Mucosa of descending colon (tissue), 3 donors: ENCODE results near the gene CYTH3. TPM values are rescaled to one million over a fixed set of nuclear protein-coding genes. Genes with fewer than 3 reads are reported as not detected.

Source experiments
- ATAC-seq: fragments of 200-7000 bp; cut with Tn5 transposase; one replicate; pipeline ENCODE4 v1.9.1; 2020; ENCODE audit warnings: mild to moderate bottlenecking, moderate library complexity
- DNase-seq, 3 donors: peaks; one replicate each; pipeline ENCODE4 v3.0.0-alpha.2; 2020
- H3K36me3 ChIP-seq: fragments of 200-600 bp; one replicate; pipeline ENCODE4 v1.8.0; 2021; ENCODE audit warnings: low read depth, mild to moderate bottlenecking
- H3K4me1 ChIP-seq: fragments of 200-600 bp; one replicate; pipeline ENCODE4 v1.8.0; 2021; ENCODE audit warnings: low read depth, mild to moderate bottlenecking
- H3K4me3 ChIP-seq: fragments of 200-600 bp; one replicate; pipeline ENCODE4 v1.8.0; 2021; ENCODE audit warnings: mild to moderate bottlenecking
- H3K9me3 ChIP-seq: fragments of 200-600 bp; one replicate; pipeline ENCODE4 v1.8.0; 2021; ENCODE audit warnings: mild to moderate bottlenecking
- CTCF ChIP-seq: fragments of 200-600 bp; IDR thresholded peaks from one replicate; pipeline ENCODE4 v1.8.0; 2022; ENCODE audit warnings: antibody characterized with exemption, mild to moderate bottlenecking
- intact Hi-C, 2 donors: fragments of 100-400 bp; cut with DNase I in 1 of 2; cut with micrococcal nuclease in 1 of 2; formaldehyde crosslinking; loops; one replicate each; pipeline versions ENCODE4 v1.11.0 to v1.11.1; 2022; cut with DNase I, micrococcal nuclease
- total RNA-seq, 3 donors: library from RNA; stranded (reverse); fragmentation: NEBNext Ultra II Directional in 2 of 3; extraction: Animal tissue kit (Norgen Biotek cat#: 25700) in 2 of 3; gene quantifications; one replicate each; pipeline versions ENCODE4 v1.2.1 to v1.2.4, GENCODE V29; 2021 to 2023
- donor health status: DM: no; HTN: no; CAD: no; lungs with moderate emphysema.
- donor health status: DM: no; HTN: no; CAD: no.
- donor health status: DM: no; HTN: yes; CAD: no.

The CYTH3 gene
- total RNA-seq, 3 donors from 2014 or later, result 10.4 to 23.2 (median 11.9) TPM

- intact Hi-C loops, result no loop called here
- no peak for TF ChIP-seq CTCF
- no peak for DNase-seq
- no peaks in the 10 kb centered on the region for H3K36me3 ChIP-seq
- peak; percentile 35 for ATAC-seq
- no peaks in the 10 kb centered on the region for H3K9me3 ChIP-seq
- no peaks in the 10 kb centered on the region for H3K4me1 ChIP-seq
- no peak overlapping the region for H3K4me3 ChIP-seq
These were observed 23.8 kb downstream of the CYTH3 start for GRCh38 chr7:6248581-6248980.

GRCh38 chr7:6246251-6246917 is 26.0 kb downstream of the CYTH3 start:
- no peaks in the 10 kb centered on the region for H3K4me1 ChIP-seq
- TF ChIP-seq CTCF, result no peak
- ATAC-seq (no peak), DNase-seq (no peak)
- intact Hi-C loops, result no loop called here
- H3K36me3 ChIP-seq, result no peaks in the 10 kb centered on the region
- H3K9me3 ChIP-seq, result no peaks in the 10 kb centered on the region
- H3K4me3 ChIP-seq, result no peak overlapping the region

- no peaks in the 10 kb centered on the region for H3K9me3 ChIP-seq
- H3K36me3 ChIP-seq, result no peaks in the 10 kb centered on the region
- H3K4me1 ChIP-seq, result no peaks in the 10 kb centered on the region
- DNase-seq (no peak), ATAC-seq (no peak)
- no peak overlapping the region for H3K4me3 ChIP-seq
- intact Hi-C loops, result no loop called here
- no peak for TF ChIP-seq CTCF
These were observed 28.4 kb downstream of the CYTH3 start for GRCh38 chr7:6244021-6244420.

- ATAC-seq (no peak), DNase-seq (no peak)
- no peak for TF ChIP-seq CTCF
- intact Hi-C loops, result no loop called here
- Histone ChIP-seq H3K4me3 (no peak overlapping the region), H3K36me3 (no peaks in the 10 kb centered on the region), H3K4me1 (no peaks in the 10 kb centered on the region), H3K9me3 (no peaks in the 10 kb centered on the region)
These were observed 29.3 kb downstream of the CYTH3 start for GRCh38 chr7:6243168-6243567.

- intact Hi-C loops, result no loop called here
- Histone ChIP-seq H3K36me3 (no peaks in the 10 kb centered on the region), H3K4me1 (no peaks in the 10 kb centered on the region), H3K9me3 (no peaks in the 10 kb centered on the region), H3K4me3 (no peak overlapping the region)
- no peak for TF ChIP-seq CTCF
- no peak for DNase-seq
- ATAC-seq, result no peak
These were observed 29.9 kb downstream of the CYTH3 start for GRCh38 chr7:6242561-6242960.

GRCh38 chr7:6241607-6241973 is 30.8 kb downstream of the CYTH3 start:
- no peak overlapping the region for H3K4me3 ChIP-seq
- intact Hi-C loops, result no loop called here
- no peaks in the 10 kb centered on the region for H3K9me3 ChIP-seq
- H3K4me1 ChIP-seq, result no peaks in the 10 kb centered on the region
- TF ChIP-seq CTCF, result no peak
- ATAC-seq, result no peak
- no peaks in the 10 kb centered on the region for H3K36me3 ChIP-seq
- no peak for DNase-seq
